ENCODE measurements around the gene C1orf159.

- TF ChIP-seq CTCF (IDR thresholded peaks at IDR 0.05; ENCODE audit: low read depth, low read length) (no peak), EZH2phosphoT487 (IDR thresholded peaks at IDR 0.05; ENCODE audit: low read depth) (no peak)
These were observed 35.4 kb upstream of the C1orf159 start for GRCh38 chr1:1151306-1151705.
